Large intestine (tissue), 3 donors: ENCODE data around the gene RET. TPM values are rescaled to one million over a fixed set of nuclear protein-coding genes. Genes with fewer than 3 reads are reported as not detected.

Experiments used
- DNase-seq, 2 donors: peaks; one replicate each; pipeline versions ENCODE4 v3.0.0 to v3.0.0-alpha.2; 2013
- H3K27ac ChIP-seq: one replicate; pipeline ENCODE4 v1.5.1; 2013; ENCODE audit warnings: low read length
- H3K27me3 ChIP-seq: 2 replicates; pipeline ENCODE4 v1.6.1; 2013; ENCODE audit warnings: low read length; ENCODE audit not compliant: control insufficient read depth, insufficient read depth
- H3K36me3 ChIP-seq: 2 replicates; pipeline ENCODE4 v1.6.1; 2013; ENCODE audit warnings: low read length; ENCODE audit not compliant: control insufficient read depth, insufficient read depth
- H3K4me1 ChIP-seq: one replicate; pipeline ENCODE4 v1.6.1; 2013; ENCODE audit warnings: low read length; ENCODE audit not compliant: control insufficient read depth, insufficient read depth
- H3K4me3 ChIP-seq: one replicate; pipeline ENCODE4 v1.5.1; 2013; ENCODE audit warnings: low read length
- H3K9me3 ChIP-seq: one replicate; pipeline ENCODE4 v1.6.1; 2013; ENCODE audit warnings: mild to moderate bottlenecking, low read depth, low read length, moderate library complexity; ENCODE audit not compliant: control insufficient read depth
- WGBS: methylation state at CpG from one replicate; pipeline ENCODE4 v1.1.5; 2013; ENCODE audit warnings: low lambda C conversion rate; ENCODE audit not compliant: insufficient coverage; 5-methylcytosine and 5-hydroxymethylcytosine counted together
- polyA plus RNA-seq: library from polyadenylated mRNA; unstranded; fragments of 120-200 nt; gene quantifications from one replicate; pipeline ENCODE4 v1.2.1, GENCODE V29; 2013

RET gene
- polyA plus RNA-seq, 1 donor = 20.1 TPM

GRCh38 chr10:43038783-43039623, 37.9 kb upstream of the RET start:
- Histone ChIP-seq H3K9me3 (no peaks in the 10 kb centered on the region), H3K4me1 (peaks cover 8% of the 10 kb centered on the region), H3K27me3 (no peaks in the 10 kb centered on the region), H3K36me3 (no peaks in the 10 kb centered on the region), H3K27ac (no peak overlapping the region), H3K4me3 (no peak overlapping the region)
- DNase-seq = no peak
- no CpG with 5 or more reads among the region's 15 CpGs for WGBS

GRCh38 chr10:43039624-43040481, 37.0 kb upstream of the RET start:
- no peak for DNase-seq
- Histone ChIP-seq H3K4me1 (peaks cover 17% of the 10 kb centered on the region), H3K9me3 (no peaks in the 10 kb centered on the region), H3K36me3 (no peaks in the 10 kb centered on the region), H3K4me3 (no peak overlapping the region), H3K27ac (no peak overlapping the region), H3K27me3 (no peaks in the 10 kb centered on the region)
- no CpG with 5 or more reads among the region's 21 CpGs for WGBS

- H3K4me1 ChIP-seq = peaks cover 21% of the 10 kb centered on the region
- no peaks in the 10 kb centered on the region for H3K9me3 ChIP-seq
- WGBS = no CpG with 5 or more reads among the region's 6 CpGs
- no peak overlapping the region for H3K4me3 ChIP-seq
- DNase-seq = no peak
- no peaks in the 10 kb centered on the region for H3K27me3 ChIP-seq
- H3K36me3 ChIP-seq = no peaks in the 10 kb centered on the region
- H3K27ac ChIP-seq = no peak overlapping the region
Observed at GRCh38 chr10:43040482-43041256, 36.2 kb upstream of the RET start.

DNA sequence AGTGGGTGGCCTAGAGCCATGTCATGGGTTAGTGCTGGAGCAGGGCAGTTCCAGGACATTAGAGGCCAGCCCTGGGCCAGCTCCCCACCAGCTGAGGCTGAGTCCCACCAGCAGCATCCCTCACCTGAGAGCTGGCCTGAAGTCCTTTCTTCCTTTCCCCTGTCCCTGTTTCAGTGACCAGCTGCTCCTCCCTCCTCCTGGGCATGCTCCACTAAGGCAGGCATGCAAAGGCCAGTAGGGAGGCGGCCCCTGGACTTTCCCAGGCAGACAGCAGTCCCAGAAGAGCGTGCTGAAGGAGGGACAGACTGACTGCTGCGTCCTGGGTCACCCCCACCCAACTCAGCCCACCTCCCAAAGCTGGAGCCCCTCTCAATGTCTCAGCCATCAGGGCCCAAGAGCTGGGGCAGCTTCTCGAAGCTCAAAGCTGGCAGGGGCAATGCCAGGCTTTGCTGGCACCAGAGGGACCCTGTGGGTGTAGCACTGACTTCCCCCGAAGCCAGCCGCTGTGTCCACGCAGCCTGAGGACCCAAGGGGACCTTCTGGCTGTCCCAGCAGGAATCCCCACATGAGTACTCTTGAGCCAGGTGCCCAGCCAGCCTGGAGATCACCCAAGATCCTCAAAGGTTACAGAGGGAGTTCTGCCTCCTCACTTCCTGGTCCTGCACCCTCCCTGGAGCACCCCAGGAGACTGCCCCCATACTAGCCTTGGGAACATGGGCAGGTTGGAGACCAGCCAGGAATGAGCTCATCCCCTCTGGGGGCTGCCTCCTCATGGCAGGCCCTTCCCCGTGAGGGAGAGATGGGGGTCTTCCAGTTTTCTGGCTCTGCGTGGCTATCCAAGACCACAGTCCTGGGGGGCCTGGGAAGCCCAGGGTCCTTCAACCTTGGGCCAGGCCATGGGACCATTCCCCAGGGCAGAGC, 35.2 kb upstream of the RET start:
- H3K27me3 ChIP-seq = no peaks in the 10 kb centered on the region
- no peaks in the 10 kb centered on the region for H3K9me3 ChIP-seq
- no peak overlapping the region for H3K27ac ChIP-seq
- no peaks in the 10 kb centered on the region for H3K36me3 ChIP-seq
- H3K4me3 ChIP-seq = no peak overlapping the region
- no peak for DNase-seq
- H3K4me1 ChIP-seq = peaks cover 21% of the 10 kb centered on the region
- WGBS = no CpG with 5 or more reads among the region's 9 CpGs

GRCh38 chr10:43042503-43043341, 34.1 kb upstream of the RET start:
- DNase-seq = no peak
- WGBS = no CpG with 5 or more reads among the region's 12 CpGs
- H3K27me3 ChIP-seq = no peaks in the 10 kb centered on the region
- H3K27ac ChIP-seq = no peak overlapping the region
- H3K4me1 ChIP-seq = peaks cover 21% of the 10 kb centered on the region
- H3K36me3 ChIP-seq = no peaks in the 10 kb centered on the region
- H3K4me3 ChIP-seq = no peak overlapping the region
- H3K9me3 ChIP-seq = no peaks in the 10 kb centered on the region

- Histone ChIP-seq H3K4me3 (no peak overlapping the region), H3K27me3 (no peaks in the 10 kb centered on the region), H3K36me3 (no peaks in the 10 kb centered on the region), H3K9me3 (no peaks in the 10 kb centered on the region), H3K27ac (no peak overlapping the region), H3K4me1 (peaks cover 21% of the 10 kb centered on the region)
- WGBS = no CpG with 5 or more reads among the region's 9 CpGs
- no peak for DNase-seq
Observed at GRCh38 chr10:43043342-43043772, 33.5 kb upstream of the RET start.

- no peak overlapping the region for H3K4me3 ChIP-seq
- peak overlapping the region; percentile 20 for H3K27ac ChIP-seq
- H3K36me3 ChIP-seq = no peaks in the 10 kb centered on the region
- DNase-seq = peak; percentile 16 to 58
- WGBS = no CpG with 5 or more reads among the region's 9 CpGs
- H3K9me3 ChIP-seq = no peaks in the 10 kb centered on the region
- H3K4me1 ChIP-seq = peaks cover 21% of the 10 kb centered on the region
- H3K27me3 ChIP-seq = no peaks in the 10 kb centered on the region
Observed at GRCh38 chr10:43043773-43044447, 33.0 kb upstream of the RET start.

GRCh38 chr10:43044448-43044921, 32.4 kb upstream of the RET start:
- Histone ChIP-seq H3K36me3 (no peaks in the 10 kb centered on the region), H3K27ac (peak overlapping the region; percentile 20)
- peak; percentile 61 to 81 for DNase-seq

More at GRCh38 chr10:43044448-43044921, 32.4 kb upstream of the RET start:
- H3K9me3 ChIP-seq = no peaks in the 10 kb centered on the region
- no CpG with 5 or more reads among the region's 10 CpGs for WGBS
- peaks cover under 1% of the 10 kb centered on the region for H3K27me3 ChIP-seq
- no peak overlapping the region for H3K4me3 ChIP-seq
- peaks cover 21% of the 10 kb centered on the region for H3K4me1 ChIP-seq
